CD4-positive, alpha-beta T cell treated with Interleukin-10 for 1 hour (primary cell): ENCODE data around the gene CFAP92.
A peak's percentile ranks its signal among the peaks of the same experiment; 100 is the strongest.

Experiments used
- DNase-seq: peaks from one replicate; pipeline ENCODE4 v3.0.0-alpha.2; 2020

CFAP92 gene

GRCh38 chr3:129005526-129006303 is 11.8 kb upstream of the CFAP92 start:
- DNase-seq: no peak

DNA sequence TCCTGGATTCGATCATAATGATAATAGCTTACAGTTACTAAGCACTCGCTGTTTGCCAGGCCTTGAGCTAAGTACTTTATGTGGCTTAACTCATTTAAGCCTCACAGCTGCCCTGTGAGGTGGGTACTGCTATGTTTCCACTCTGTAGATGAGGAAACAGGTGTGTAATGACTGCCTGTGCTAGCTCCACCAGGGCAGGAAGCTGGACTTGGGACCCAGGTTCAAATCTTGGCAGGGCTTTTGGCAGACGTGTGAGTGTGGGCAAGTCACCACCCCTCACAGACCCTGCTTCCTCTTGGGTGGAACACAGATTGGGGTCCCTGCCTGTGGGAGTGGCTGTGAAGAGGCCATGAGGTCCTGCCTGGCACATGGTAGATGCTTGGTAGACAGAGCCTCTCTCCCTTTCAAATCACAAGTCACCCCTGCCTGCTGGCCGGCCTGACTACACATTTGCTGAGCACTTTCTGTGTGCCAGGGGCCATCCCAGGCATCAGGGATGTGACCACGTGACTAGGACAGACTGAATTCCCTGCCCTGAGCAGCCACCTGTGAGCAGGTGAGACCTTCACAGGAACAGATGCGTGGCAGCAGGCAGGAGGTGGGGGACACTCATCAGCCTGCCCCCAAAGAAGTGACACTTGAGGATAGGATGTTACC is 10.9 kb upstream of the CFAP92 start:
- DNase-seq: no peak

DNA sequence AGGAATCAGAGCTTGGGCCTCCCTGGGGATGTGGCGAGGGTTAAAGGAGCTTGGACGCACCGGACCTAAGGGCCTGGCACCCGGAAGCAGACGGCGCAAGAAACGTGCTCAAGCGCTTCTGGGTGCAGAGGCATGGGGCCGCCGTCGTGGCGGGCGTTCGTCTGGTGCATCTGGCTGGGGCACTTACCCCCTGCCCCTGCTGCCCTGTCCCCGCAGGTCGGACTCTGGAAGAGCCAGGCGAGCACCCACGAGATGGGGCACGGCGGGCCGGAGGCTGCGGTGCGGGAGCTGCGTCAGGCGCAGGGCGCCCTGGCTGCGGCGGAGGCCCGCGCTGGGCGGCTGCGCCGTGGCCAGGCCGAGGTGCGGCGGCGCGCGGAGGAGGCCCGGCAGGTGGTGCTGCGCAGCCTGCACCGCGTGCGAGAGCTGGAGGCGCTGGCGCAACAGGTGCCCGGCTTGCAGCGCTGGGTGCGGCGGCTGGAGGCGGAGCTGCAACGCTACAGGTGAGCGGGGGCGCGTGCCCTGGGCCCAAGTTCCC is 9.8 kb upstream of the CFAP92 start:
- peak; percentile 58 for DNase-seq

GRCh38 chr3:129002573-129003569 is 9.0 kb upstream of the CFAP92 start:
- no peak for DNase-seq

DNA sequence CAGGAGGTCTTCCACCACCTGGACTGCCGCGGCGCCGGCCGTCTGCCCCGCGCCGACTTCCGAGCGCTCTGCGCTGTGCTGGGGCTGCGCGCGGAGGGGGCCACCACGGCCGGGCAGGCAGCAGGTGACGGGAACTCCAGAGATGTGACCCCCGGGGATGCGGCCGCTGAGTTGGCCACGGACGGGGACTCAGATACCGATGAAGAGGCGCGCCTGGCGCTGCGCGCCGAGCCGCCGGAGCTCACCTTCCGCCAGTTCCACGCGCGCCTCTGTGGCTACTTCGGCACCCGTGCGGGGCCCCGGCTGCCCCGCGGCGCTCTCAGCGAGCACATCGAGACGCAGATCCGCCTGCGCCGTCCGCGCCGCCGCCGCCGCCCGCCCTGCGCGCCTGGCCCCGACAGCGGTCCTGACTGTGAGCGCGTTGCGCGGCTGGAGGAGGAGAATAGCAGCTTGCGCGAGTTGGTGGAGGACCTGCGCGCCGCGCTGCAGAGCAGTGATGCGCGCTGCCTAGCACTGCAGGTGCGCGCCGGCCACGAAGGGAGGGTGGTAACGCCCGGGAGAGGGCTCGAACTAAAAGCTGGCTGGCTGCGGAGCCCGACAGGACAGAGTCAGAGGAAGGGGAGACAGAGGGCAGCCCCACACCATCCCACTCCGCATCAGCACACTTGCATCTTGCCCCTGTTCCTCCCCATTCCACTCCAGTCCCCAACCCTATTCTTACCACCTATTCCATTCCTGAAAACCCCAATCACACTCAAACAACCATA is 8.1 kb upstream of the CFAP92 start:
- no peak for DNase-seq

DNA sequence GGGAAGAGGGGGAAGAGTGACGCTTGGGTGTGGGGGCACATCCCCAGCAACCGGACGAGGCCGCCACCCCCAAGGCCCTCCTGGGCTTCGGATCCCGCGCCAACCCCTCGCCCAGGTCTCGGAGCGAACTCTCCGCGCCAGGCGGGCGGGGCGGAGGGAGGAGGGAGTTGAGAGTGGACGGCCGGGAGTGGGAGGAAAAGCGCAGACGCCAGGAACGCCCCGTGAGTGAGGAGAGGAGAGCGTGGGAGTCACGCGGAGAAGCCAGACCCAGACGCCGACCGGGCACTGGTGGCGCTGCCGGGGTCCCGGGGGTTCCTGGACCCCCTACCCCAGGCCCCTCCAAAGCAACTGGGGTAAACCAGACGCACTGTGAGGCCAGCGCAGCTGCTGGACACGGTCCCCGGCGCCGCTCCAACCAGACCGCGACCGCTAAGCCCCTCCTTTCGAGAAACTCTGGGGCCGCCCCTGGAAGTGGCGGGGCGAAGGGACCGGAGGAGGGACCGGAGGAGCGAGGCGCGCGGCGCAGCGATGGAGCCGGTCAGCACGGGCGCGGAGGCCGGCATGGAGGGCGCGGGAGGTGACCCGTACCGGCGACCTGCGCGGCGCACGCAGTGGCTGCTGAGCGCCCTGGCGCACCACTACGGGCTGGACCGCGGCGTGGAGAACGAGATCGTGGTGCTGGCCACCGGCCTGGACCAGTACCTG is 7.4 kb upstream of the CFAP92 start, which contains the start of gene EFCC1:
TSS of gene EFCC1 (plus strand) at position 204 of the 705 bp plus-strand sequence. CDS start at position 529, 325 bp downstream.
- DNase-seq: no peak

DNA sequence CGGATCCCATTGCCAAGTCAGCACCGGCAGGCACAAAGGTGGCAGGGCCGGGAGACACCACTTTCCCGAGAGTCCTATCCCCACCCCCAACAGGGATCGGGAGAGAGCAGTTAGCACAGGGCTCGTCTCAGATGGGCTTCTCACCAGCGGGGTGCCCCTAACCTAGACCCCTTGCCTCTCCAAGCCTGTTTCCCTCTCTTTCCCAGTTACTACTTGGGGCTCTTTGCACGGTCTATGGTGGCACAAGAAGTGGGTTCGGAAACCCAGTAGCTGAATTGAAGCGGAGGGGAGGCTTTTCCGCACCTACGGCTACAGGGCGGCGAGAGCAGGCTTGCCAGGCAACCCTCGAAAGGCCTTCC is 6.8 kb upstream of the CFAP92 start:
- DNase-seq: no peak

DNA sequence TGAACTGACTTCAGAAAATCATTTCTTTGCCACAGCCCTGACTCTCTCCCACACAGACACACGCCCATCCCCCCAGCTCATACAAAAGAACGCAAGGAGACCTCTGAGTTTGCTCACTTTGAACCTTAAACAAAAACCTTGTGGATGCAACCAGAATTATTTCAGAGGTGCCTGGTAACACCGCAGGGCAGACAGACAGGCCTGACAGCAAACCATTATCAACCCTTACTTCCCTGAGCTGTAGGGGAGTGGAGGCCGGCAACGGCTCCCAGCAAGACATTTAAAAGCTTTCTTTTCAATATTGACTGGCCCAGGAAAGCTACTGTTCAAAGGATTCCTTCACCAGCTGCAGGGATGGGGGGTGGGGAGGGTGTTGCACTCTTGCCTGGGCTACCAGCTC is 5.2 kb upstream of the CFAP92 start:
- DNase-seq: no peak

GRCh38 chr3:128998561-128998960 is 4.7 kb upstream of the CFAP92 start:
- DNase-seq: no peak

- DNase-seq: no peak
Measured at GRCh38 chr3:128997486-128998133, 3.7 kb upstream of the CFAP92 start.

GRCh38 chr3:128996726-128997125 is 2.9 kb upstream of the CFAP92 start:
- no peak for DNase-seq

- DNase-seq: no peak
Measured at GRCh38 chr3:128996200-128996599, 2.3 kb upstream of the CFAP92 start.

DNA sequence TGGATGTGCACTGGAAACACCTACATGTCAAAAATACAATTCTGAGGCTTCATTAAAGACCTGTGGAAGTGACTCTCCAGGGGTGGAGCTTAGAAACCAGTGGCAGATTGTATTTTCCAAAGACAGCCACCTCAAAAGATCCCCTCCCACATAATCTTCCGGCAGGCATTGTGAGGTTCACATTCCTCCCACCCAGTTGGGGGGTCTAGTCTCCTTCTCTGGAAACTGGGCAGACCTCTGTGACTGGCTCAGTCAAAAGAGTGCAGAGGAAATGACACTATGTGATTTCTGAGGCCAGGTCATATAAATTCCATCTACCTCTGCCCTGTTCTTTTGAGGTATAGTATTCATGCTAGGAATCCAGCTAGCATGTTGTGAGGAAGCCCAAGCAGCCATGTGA is 1.9 kb upstream of the CFAP92 start:
- no peak for DNase-seq

DNA sequence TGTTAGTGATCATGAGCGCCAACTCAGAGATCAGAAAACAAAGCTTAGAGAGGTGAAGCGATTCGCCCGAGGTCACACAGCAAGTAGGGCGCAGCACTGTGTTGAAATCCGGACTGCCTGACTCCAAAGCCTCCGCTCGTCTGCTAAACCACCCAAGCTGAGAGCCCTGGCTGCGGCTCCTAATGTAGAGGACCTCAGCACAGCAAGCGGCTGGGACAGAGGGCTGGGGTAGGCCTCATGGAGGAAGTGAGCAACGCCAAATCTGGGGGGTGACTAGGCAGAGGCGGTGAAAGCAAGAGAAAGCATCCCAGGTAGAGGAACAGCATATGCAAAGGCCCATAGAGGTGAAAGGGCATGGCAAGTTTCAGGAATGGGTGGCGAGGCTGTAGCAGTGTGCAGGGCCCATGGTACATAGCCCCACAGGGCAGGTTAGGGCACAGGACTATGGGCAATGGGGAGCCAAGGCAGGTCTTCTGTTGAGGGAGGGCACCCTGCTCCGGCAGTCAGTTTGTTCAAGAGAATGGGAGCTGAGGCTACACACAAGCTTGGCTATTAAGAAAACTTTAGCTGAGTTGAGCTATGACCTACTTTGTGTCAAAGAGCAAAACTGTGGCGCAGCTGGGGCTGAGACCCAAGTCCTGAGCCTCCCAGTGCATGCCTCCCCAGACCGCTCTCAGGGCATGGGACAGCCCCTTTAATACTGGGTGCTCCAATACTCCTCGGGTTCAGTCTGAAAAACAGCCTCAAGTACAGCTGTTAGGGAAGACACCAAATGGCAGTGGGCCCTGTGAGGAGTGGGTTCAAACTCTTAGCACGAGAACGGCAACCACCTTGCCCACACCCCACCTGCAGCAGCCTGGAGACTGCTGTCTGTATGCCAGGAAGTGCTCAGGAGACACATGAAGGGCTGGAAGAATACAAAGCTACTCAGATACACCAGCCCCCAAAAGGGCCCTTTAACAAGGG is 988 bp upstream of the CFAP92 start:
- no peak for DNase-seq

GRCh38 chr3:128994173-128994512 is 267 bp upstream of the CFAP92 start:
- no peak for DNase-seq

DNA sequence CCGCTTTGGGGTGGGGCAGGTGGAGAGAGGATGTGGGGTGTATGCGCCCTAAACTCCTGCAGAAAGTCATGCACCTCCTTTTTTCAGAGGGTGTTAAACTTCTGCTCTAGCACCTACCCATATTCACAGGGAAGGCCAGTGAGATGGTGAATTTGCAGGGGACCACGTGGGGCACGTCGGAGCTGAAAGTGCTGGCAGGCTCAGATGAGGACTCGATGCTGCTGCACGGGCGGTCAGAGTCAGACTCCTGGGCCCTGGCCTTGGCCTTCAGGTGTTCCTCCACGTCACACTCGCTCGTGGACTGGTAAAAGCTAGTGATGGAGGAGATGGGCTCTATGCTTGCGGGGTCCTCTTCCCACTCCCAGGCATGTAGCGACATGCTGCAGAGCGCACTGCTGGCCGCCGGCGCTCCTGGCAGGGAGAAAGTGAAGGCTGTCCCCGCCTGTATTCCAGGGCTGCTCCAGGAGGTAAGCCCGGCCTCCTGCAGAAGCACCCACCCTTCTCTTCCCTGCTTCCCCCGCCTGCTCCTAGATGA is 883 bp downstream of the CFAP92 start:
- DNase-seq: no peak

DNA sequence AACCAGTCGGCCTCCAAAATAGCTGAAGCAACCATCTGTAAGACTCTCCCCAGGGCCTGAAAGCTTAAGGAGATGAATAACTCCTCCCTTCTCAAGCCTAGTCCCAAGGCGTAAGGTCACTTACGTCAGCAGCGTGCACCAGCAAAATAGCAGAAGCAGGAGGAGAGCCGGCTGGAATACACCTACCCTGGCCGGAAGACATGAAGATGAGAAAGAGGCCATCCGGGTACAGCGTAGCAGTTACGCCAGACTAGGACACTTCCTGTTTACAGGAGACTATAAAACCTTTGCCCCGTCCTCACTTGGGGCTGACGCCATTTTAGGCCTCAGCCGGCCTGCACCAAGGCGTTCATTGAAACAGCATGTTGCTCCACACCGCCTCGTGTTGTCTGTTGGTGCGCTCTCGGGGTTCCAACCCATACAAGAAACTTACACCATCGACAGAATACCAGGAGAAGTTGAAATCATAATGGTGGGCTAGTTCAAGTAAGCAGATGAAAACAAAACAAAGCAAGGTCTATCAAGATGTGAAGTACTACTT is 2.5 kb downstream of the CFAP92 start:
- DNase-seq: no peak

- no peak for DNase-seq
Measured at GRCh38 chr3:128988286-128988685, 5.6 kb downstream of the CFAP92 start.
